Measurements from ENCODE around the gene RNU6-1. TPM values are rescaled to one million over a fixed set of nuclear protein-coding genes. Genes with fewer than 3 reads are reported as not detected.

The RNU6-1 gene
- total RNA-seq, 1 donor = not detected

- TF ChIP-seq, protein P1, sequence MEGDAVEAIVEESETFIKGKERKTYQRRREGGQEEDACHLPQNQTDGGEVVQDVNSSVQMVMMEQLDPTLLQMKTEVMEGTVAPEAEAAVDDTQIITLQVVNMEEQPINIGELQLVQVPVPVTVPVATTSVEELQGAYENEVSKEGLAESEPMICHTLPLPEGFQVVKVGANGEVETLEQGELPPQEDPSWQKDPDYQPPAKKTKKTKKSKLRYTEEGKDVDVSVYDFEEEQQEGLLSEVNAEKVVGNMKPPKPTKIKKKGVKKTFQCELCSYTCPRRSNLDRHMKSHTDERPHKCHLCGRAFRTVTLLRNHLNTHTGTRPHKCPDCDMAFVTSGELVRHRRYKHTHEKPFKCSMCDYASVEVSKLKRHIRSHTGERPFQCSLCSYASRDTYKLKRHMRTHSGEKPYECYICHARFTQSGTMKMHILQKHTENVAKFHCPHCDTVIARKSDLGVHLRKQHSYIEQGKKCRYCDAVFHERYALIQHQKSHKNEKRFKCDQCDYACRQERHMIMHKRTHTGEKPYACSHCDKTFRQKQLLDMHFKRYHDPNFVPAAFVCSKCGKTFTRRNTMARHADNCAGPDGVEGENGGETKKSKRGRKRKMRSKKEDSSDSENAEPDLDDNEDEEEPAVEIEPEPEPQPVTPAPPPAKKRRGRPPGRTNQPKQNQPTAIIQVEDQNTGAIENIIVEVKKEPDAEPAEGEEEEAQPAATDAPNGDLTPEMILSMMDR (IDR thresholded peaks at IDR 0.05; ENCODE audit: insufficient read depth, low read length) = no peak
- H3K4me3 ChIP-seq (ENCODE audit: low read depth, low read length) = no peak overlapping the region
- no peak for DNase-seq (ENCODE audit: low read depth)
Measured at GRCh38 chr15:67801926-67802914, 37.6 kb downstream of the RNU6-1 start.

DNA sequence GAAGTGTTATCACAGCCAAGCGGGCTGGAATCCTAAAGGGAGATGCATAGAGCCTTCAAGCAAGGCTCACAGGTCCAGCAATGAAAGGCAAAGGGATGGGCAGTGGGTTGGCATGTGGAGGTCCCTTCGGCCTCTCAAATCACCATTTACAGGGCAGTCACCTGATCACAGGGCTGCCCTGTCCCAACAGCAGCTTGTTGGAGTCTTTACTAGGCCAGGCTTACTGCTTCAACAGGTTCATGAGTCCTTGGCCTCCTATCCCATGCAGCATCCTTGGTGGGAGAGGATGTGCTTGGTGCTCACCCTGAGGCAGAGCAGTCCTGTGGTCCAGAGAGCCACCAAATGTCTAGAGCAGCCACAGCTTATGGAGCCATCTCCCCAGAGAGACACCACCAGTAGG lies 38.7 kb downstream of the RNU6-1 start:
- TF ChIP-seq, protein P1 (IDR thresholded peaks at IDR 0.05; ENCODE audit: insufficient read depth, low read length) = no peak
- no peak overlapping the region for H3K4me3 ChIP-seq (ENCODE audit: low read depth, low read length)
- no peak for DNase-seq (ENCODE audit: low read depth)

- TF ChIP-seq, protein P1 (IDR thresholded peaks at IDR 0.05; ENCODE audit: insufficient read depth, low read length) = no peak
- DNase-seq (ENCODE audit: low read depth) = no peak
- no peak overlapping the region for H3K4me3 ChIP-seq (ENCODE audit: low read depth, low read length)
Measured at GRCh38 chr15:67799801-67800205, 40.0 kb downstream of the RNU6-1 start.

DNA sequence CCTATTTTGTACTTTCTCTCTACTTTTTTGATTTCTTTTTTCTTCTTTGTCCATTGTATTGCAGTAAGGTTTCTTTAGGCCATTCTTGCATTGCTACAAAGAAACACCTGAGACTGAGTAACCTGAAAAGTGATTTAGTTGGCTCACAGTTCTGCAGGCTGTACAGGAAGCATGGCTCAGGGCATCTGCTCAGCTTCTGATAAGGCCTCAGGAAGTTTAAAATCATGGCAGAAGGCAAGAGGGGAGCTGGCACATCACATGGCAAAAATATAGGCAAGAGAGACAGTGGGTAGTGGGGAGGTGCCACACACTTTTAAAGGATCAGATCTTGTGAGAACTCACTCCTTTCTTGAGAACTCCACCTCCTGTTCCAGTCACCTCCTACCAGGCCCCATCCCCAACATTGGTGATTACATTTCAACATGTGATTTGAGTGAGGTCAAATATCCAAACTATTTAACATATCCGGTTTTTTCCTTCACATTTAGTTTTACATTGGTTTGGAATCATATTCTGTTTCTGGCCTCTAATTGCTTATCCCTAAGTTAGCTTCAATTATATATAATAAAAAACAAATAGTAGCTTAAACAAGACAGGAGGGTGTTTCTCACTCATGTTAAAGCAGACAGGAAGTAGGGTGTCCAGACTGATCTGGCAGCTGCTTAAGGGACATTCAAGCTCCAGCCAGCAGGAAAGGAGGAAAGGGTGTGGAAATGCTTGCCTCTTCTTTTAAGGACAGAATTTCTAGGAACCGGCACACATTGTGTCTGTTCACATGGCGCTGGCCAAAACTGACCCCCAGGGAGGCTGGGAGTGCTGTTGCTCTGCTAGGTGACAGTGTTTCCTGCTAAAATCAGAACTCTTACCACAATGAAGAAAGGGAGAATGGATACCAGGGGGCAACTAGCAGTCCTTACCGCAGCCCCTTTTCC lies 43.4 kb downstream of the RNU6-1 start:
- TF ChIP-seq, protein P1 (IDR thresholded peaks at IDR 0.05; ENCODE audit: insufficient read depth, low read length) = no peak
- no peak overlapping the region for H3K4me3 ChIP-seq (ENCODE audit: low read depth, low read length)
- no peak for DNase-seq (ENCODE audit: low read depth)

- TF ChIP-seq, protein P1 (IDR thresholded peaks at IDR 0.05; ENCODE audit: insufficient read depth, low read length) = no peak
- no peak for DNase-seq (ENCODE audit: low read depth)
Measured at GRCh38 chr15:67794832-67795574, 44.8 kb downstream of the RNU6-1 start.

More at GRCh38 chr15:67794832-67795574, 44.8 kb downstream of the RNU6-1 start:
- no peak overlapping the region for H3K4me3 ChIP-seq (ENCODE audit: low read depth, low read length)

All from fibroblast of the aortic adventitia (primary cell).